HepG2 (cell line): ENCODE results near the gene DUOXA2. TPM values are rescaled to one million over a fixed set of nuclear protein-coding genes. Genes with fewer than 3 reads are reported as not detected.
"Not testable (repeated sequence)": the region's sequence is repeated elsewhere in the genome, so short reads cannot be mapped to it uniquely, and the experiment has no call there.

Experiments
- ATAC-seq: fragments of 200-7000 bp; cut with Tn5 transposase; 3 replicates; pipeline ENCODE4 v1.9.1; 2020; ENCODE audit warnings: mild to moderate bottlenecking, moderate library complexity
- BruUV-seq: library from RNA; stranded (reverse); fragments of 400-500 nt; replicated peaks from 2 replicates; lab custom pipeline; 2021; lab: Mats Ljungman, UMichigan
- CTCF ChIA-PET: fragments of 300-600 bp; formaldehyde crosslinking; extraction: SDS; loops from one replicate; lab custom pipeline; 2021; ENCODE audit warnings: low total read pairs, inconsistent platforms, low intra/inter-chr PET ratio; lab: Yijun Ruan, JAX
- POLR2A ChIA-PET: fragments of 350-600 bp; sonication (Branson Sonifier 250); formaldehyde crosslinking; loops from one replicate; lab custom pipeline; 2020; ENCODE audit warnings: antibody characterized with exemption, inconsistent platforms; lab: Yijun Ruan, JAX
- DNase-seq: peaks from one replicate; pipeline ENCODE4 v3.0.0-alpha.2; 2015; ENCODE audit warnings: low spot score
- FAIRE-seq: peaks from 3 replicates; lab custom pipeline; 2011; peaks lifted over from hg19 to GRCh38; lab: Jason Lieb, UNC
- H2AFZ ChIP-seq: one replicate; pipeline ENCODE4 v1.6.1; 2011; ENCODE audit warnings: low read length, inconsistent platforms
- H3K27ac ChIP-seq: fragments of 300-600 bp; 3 replicates; pipeline ENCODE4 v1.8.0; 2011; ENCODE audit warnings: mixed run types, mild to moderate bottlenecking, mixed read lengths, low read length, inconsistent platforms; ENCODE audit not compliant: insufficient read depth; ENCODE audit errors: extremely low read length
- H3K27me3 ChIP-seq, 2 experiments: fragments of 200-600 bp in 1 of 2; 2 replicates in 1 of 2; 3 replicates in 1 of 2; pipeline versions ENCODE4 v1.6.0 to v1.8.0; 2011; ENCODE audit warnings: low read length in 2 of 2, mild to moderate bottlenecking in 2 of 2, moderate library complexity in 2 of 2, inconsistent platforms in 1 of 2; ENCODE audit not compliant: insufficient read depth in 2 of 2, control insufficient read depth in 1 of 2
- H3K36me3 ChIP-seq, 2 experiments: fragments of 200-600 bp in 1 of 2; replicated peaks in 1 of 2; 2 replicates in 1 of 2; 3 replicates in 1 of 2; pipeline versions ENCODE4 v1.5.1 to v1.8.0; 2011; ENCODE audit warnings: low read length in 2 of 2, inconsistent platforms in 1 of 2; ENCODE audit not compliant: insufficient read depth in 2 of 2, control insufficient read depth in 1 of 2
- H3K4me1 ChIP-seq: 2 replicates; pipeline ENCODE4 v1.5.1; 2012; ENCODE audit warnings: low read length, inconsistent platforms; ENCODE audit not compliant: insufficient read depth
- H3K4me2 ChIP-seq: 2 replicates; pipeline ENCODE4 v1.6.0; 2011; ENCODE audit warnings: low read depth, low read length, inconsistent platforms
- H3K4me3 ChIP-seq, 3 experiments: fragments of 200-600 bp in 1 of 3; sonication (generic), shearing (Covaris generic) in 1 of 3; replicated peaks in 1 of 3; 2 replicates each; pipeline ENCODE4 v1.5.1; 2011 to 2016; ENCODE audit warnings: low read length in 3 of 3, inconsistent platforms in 2 of 3, low read depth in 2 of 3, mild to moderate bottlenecking in 2 of 3, control low read depth in 1 of 3, mixed read lengths in 1 of 3; ENCODE audit not compliant: insufficient read depth in 1 of 3
- H3K79me2 ChIP-seq: one replicate; pipeline ENCODE4 v1.6.1; 2011; ENCODE audit warnings: low read length, inconsistent platforms; ENCODE audit not compliant: insufficient read depth
- H3K9ac ChIP-seq: 2 replicates; pipeline ENCODE4 v1.6.0; 2011; ENCODE audit warnings: mild to moderate bottlenecking, low read depth, low read length, inconsistent platforms; ENCODE audit not compliant: insufficient read depth
- H3K9me3 ChIP-seq: 2 replicates; pipeline ENCODE4 v1.5.1; 2012; ENCODE audit warnings: mild to moderate bottlenecking, low read length
- H4K20me1 ChIP-seq: 2 replicates; pipeline ENCODE4 v1.6.0; 2011; ENCODE audit warnings: inconsistent platforms, mild to moderate bottlenecking, low read length, moderate library complexity; ENCODE audit not compliant: insufficient read depth
- HMG20B ChIP-seq: conservative IDR thresholded peaks from 2 replicates; pipeline ENCODE4 v1.6.1; 2016; ENCODE audit warnings: missing genetic modification reagents, missing compliant biosample characterization
- NFE2 ChIP-seq: sonication (generic); formaldehyde crosslinking; IDR thresholded peaks from 2 replicates; pipeline ENCODE4 v1.4.0; 2020; ENCODE audit warnings: missing genetic modification reagents
- NR2F1 ChIP-seq, 2 experiments: fragments of 450-650 bp in 1 of 2; formaldehyde crosslinking in 1 of 2; IDR thresholded peaks; 2 replicates each; pipeline versions ENCODE4 v1.5.0 to v1.6.1; 2016 to 2020; ENCODE audit warnings: mild to moderate bottlenecking in 1 of 2, missing compliant biosample characterization in 1 of 2, missing genetic modification reagents in 1 of 2, moderate library complexity in 1 of 2
- PHF21A ChIP-seq: sonication (generic); formaldehyde crosslinking; IDR thresholded peaks from 2 replicates; pipeline ENCODE4 v1.5.0; 2020; ENCODE audit warnings: mild to moderate bottlenecking, missing genetic modification reagents
- SMARCE1 ChIP-seq: fragments of 450-650 bp; IDR thresholded peaks from 2 replicates; pipeline ENCODE4 v1.6.1; 2017; ENCODE audit warnings: borderline replicate concordance
- SOX13 ChIP-seq, 3 experiments: fragments of 450-650 bp in 1 of 3; sonication (generic) in 1 of 3; formaldehyde crosslinking in 1 of 3; IDR thresholded peaks in 2 of 3; conservative IDR thresholded peaks in 1 of 3; 2 replicates each; pipeline versions ENCODE4 v1.5.0 to v1.6.1; 2016 to 2020; ENCODE audit warnings: antibody characterized with exemption in 1 of 3, mild to moderate bottlenecking in 1 of 3, missing compliant biosample characterization in 1 of 3, missing genetic modification reagents in 1 of 3, moderate library complexity in 1 of 3
- TCF7 ChIP-seq: sonication (generic); IDR thresholded peaks from 2 replicates; pipeline ENCODE4 v1.6.1; 2016; ENCODE audit warnings: antibody characterized with exemption, low read depth
- TCF7L2 ChIP-seq: IDR thresholded peaks from 2 replicates; pipeline ENCODE4 v1.6.1; 2011; ENCODE audit warnings: mild to moderate bottlenecking, low read depth, low read length, moderate library complexity
- ZNF253 ChIP-seq: sonication (generic); formaldehyde crosslinking; IDR thresholded peaks from 2 replicates; pipeline ENCODE4 v1.8.0; 2022; ENCODE audit warnings: mild to moderate bottlenecking, missing genetic modification reagents, borderline replicate concordance
- WGBS: methylation state at CpG from one replicate; pipeline ENCODE4 v1.1.6; 2017; ENCODE audit warnings: low lambda C conversion rate; 5-methylcytosine and 5-hydroxymethylcytosine counted together
- in situ Hi-C: cut with HindIII; loops from 2 replicates; pipeline ENCODE4 v1.10.0; 2017; ENCODE audit warnings: low pct_unique_long_range_greater_than_20kb; ENCODE audit not compliant: extremely low pct_ligation_motif_present
- intact Hi-C: fragments of 100-400 bp; cut with micrococcal nuclease; formaldehyde crosslinking; loops from one replicate; pipeline ENCODE4 v1.10.0; 2022; ENCODE audit not compliant: unreplicated experiment
- polyA plus RNA-seq, 8 experiments: library from polyadenylated mRNA; depleted of rRNA in 3 of 8; stranded (reverse) in 7 of 8; unstranded in 1 of 8; fragments of >200 nt; fragmentation: Illumina TruSeq in 4 of 8; extraction: Trizol in 4 of 8; gene quantifications; 2 replicates each; pipeline versions ENCODE4 v1.2.1 to v1.2.3, GENCODE V29; 2011 to 2016; ENCODE audit warnings: low read depth in 4 of 8, missing spikeins in 1 of 8, mixed read lengths in 1 of 8; ENCODE audit not compliant: insufficient read depth in 1 of 8
- total RNA-seq, 5 experiments: library from RNA; depleted of rRNA; stranded (reverse); fragments of >200 nt; fragmentation: Illumina TruSeq; extraction: Trizol; gene quantifications; 2 replicates each; pipeline ENCODE4 v1.2.3, GENCODE V29; 2016; ENCODE audit warnings: low read depth in 1 of 5
- TF ChIP-seq, protein P1 (sequence below): sonication (generic); formaldehyde crosslinking; IDR thresholded peaks from 2 replicates; pipeline ENCODE4 v1.8.1; 2023; ENCODE audit warnings: missing genetic modification reagents, inconsistent platforms, borderline replicate concordance

The DUOXA2 gene
- total and polyA plus RNA-seq, 2 of the 13 experiments (the other 11 are each of a cell fraction or from before 2014, with no cell fraction given) = 0.32 TPM; not detected in 1

DNA sequence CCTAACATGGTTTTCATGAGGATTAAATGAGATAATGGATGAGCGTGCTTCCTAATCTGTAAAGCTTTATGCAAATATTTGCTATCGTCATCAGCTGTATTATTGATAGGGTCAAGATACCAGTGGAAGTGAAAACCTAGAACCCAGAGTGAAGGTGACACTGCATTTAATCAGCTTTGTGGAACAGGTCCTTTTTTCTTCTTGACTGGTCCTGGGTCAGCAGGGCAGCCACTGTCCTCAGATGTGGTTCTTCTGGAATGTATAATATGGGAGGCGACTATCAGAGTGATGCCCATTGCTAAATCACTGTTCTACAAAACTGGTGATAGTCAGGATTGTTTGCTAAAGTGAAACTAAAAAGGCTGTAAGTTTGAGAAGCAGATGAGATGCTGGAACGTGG, 49.7 kb upstream of the DUOXA2 start (continued):
- TF ChIP-seq, protein P1, sequence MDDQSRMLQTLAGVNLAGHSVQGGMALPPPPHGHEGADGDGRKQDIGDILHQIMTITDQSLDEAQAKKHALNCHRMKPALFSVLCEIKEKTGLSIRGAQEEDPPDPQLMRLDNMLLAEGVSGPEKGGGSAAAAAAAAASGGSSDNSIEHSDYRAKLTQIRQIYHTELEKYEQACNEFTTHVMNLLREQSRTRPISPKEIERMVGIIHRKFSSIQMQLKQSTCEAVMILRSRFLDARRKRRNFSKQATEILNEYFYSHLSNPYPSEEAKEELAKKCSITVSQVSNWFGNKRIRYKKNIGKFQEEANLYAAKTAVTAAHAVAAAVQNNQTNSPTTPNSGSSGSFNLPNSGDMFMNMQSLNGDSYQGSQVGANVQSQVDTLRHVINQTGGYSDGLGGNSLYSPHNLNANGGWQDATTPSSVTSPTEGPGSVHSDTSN (CRISPR knock-in tag) = no peak
- TF ChIP-seq PHF21A (CRISPR knock-in tag) (no peak), TCF7L2 (peak; percentile 49; the same call in 1 of the 2 replicates), HMG20B (CRISPR knock-in tag) (0 out of 2 replicates have a peak, but pooled peaks have one; percentile 31), TCF7 (peak; percentile 55), NR2F1 (CRISPR knock-in tag; IDR thresholded peaks at IDR 0.05) (peak in 1 of 2 experiments; percentile 64; a peak in 2 of 4 replicates), SMARCE1 (no peak), NFE2 (0 out of 2 replicates have a peak, but pooled peaks have one; percentile 49), SOX13 (IDR thresholded peaks at IDR 0.05) (no peak), SOX13 (CRISPR knock-in tag; conservative IDR thresholded peaks at IDR 0.05 in 1 of 2, IDR thresholded peaks at IDR 0.05 in 1 of 2) (peak in 1 of 2 experiments; percentile 34; a peak in 1 of 4 replicates), ZNF253 (CRISPR knock-in tag) (no peak)

DNA sequence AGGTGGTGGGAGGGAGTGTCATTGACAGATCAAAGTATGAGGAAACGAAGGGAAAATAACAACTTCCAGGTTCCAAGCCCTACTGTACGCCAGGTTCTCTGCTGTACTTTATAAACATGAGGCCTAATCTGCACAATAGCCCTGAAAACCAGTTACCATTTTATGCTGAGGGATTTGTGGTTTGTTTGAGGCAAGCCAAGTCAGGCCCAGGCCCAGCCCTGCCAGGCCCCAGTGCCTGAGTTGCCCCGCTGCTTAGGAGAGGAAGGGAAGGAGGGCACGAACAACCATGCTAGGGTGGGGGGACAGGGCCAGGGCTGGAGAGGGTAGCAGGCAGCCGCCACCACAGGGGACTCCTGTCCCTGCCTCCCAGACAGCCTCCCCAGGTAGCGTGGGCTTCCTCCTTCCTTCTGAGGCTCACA, 44.2 kb upstream of the DUOXA2 start:
- ATAC-seq, POLR2A ChIA-PET, H3K79me2 ChIP-seq, H3K4me2 ChIP-seq, CTCF ChIA-PET, H3K27me3 ChIP-seq, BruUV-seq, H3K9ac ChIP-seq, H4K20me1 ChIP-seq, H3K4me3 ChIP-seq, H2AFZ ChIP-seq, H3K27ac ChIP-seq, H3K9me3 ChIP-seq, intact Hi-C loops, DNase-seq, FAIRE-seq: not testable (repeated sequence)
- WGBS = 95% methylated on average over 4 of the region's 6 CpGs
- Histone ChIP-seq H3K36me3 (peaks cover 5 to 21% of the 10 kb centered on the region in 2 experiments; a peak in 4 of 5 replicates), H3K4me1 (peaks cover 13% of the 10 kb centered on the region)
- in situ Hi-C loops = loop anchor here (10.0 kb wide), 1 partner anchor 55 kb away; the partner anchor contains the start of genes DUOX1 and DUOXA1

DNA sequence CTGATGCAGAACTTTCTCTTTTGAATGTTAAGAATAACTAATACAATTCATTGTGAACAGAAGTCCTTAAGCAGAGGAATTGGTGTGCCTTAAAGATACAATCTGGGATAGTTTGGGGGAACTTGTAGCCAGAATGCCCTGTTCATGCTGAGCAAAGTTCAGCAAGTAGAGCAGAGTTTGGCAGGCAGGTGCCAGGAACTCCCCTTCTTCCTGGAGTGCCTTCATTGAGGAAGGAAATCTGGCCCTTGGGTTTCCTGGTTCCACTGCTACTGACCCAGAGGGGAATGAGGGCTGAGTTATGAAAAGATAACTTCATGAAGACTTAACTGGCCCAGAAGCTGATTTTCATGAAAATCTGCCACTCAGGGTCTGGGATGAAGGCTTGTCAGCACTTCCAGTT, 40.5 kb upstream of the DUOXA2 start:
- H3K9ac ChIP-seq, H3K79me2 ChIP-seq, H3K4me2 ChIP-seq, DNase-seq, H4K20me1 ChIP-seq, POLR2A ChIA-PET, H3K27me3 ChIP-seq, H3K36me3 ChIP-seq, H3K9me3 ChIP-seq, H3K27ac ChIP-seq, ATAC-seq, H2AFZ ChIP-seq, in situ Hi-C loops, H3K4me3 ChIP-seq, intact Hi-C loops, CTCF ChIA-PET: not testable (repeated sequence)
- BruUV-seq = TSS peak; percentile 28
- peaks cover 17% of the 10 kb centered on the region for H3K4me1 ChIP-seq
- peak; percentile 8 for FAIRE-seq
